Smooth muscle cell (in vitro differentiated cells): ENCODE results near the gene FOXA2. TPM values are rescaled to one million over a fixed set of nuclear protein-coding genes. Genes with fewer than 3 reads are reported as not detected.
A peak's percentile ranks its signal among the peaks of the same experiment; 100 is the strongest.

ENCODE experiments used
- DNase-seq: peaks from one replicate; lab custom pipeline; 2025; ENCODE audit not compliant: unreplicated experiment; lab: John Stamatoyannopoulos, UW
- H2AFZ ChIP-seq: fragments of 200-600 bp; sonication (generic); 2 replicates; pipeline ENCODE4 v1.6.0; 2016; ENCODE audit warnings: antibody characterized with exemption, low read depth, mild to moderate bottlenecking
- H3F3A ChIP-seq: fragments of 200-600 bp; sonication (generic); 2 replicates; pipeline ENCODE4 v1.6.0; 2017; ENCODE audit warnings: antibody characterized with exemption, low read depth
- H3K27ac ChIP-seq: fragments of 200-600 bp; sonication (generic); 2 replicates; pipeline ENCODE4 v1.5.1; 2016; ENCODE audit warnings: low read depth, mild to moderate bottlenecking
- H3K27me3 ChIP-seq: fragments of 200-600 bp; sonication (generic); 2 replicates; pipeline ENCODE4 v1.6.1; 2016; ENCODE audit warnings: low read depth, mild to moderate bottlenecking
- H3K36me3 ChIP-seq: fragments of 200-600 bp; sonication (generic); 2 replicates; pipeline ENCODE4 v1.5.1; 2016; ENCODE audit warnings: low read depth
- H3K4me1 ChIP-seq: fragments of 200-600 bp; sonication (generic); 2 replicates; pipeline ENCODE4 v1.5.1; 2016; ENCODE audit warnings: low read depth
- H3K4me2 ChIP-seq: fragments of 200-600 bp; sonication (generic); 2 replicates; pipeline ENCODE4 v1.6.0; 2016; ENCODE audit warnings: mild to moderate bottlenecking
- H3K4me3 ChIP-seq: fragments of 200-600 bp; sonication (generic); 2 replicates; pipeline ENCODE4 v1.5.1; 2016; ENCODE audit warnings: mild to moderate bottlenecking
- H3K79me2 ChIP-seq: fragments of 200-600 bp; sonication (generic); 2 replicates; pipeline ENCODE4 v1.6.0; 2016; ENCODE audit warnings: low read depth, mild to moderate bottlenecking
- H3K9ac ChIP-seq: fragments of 200-600 bp; sonication (generic); 2 replicates; pipeline ENCODE4 v1.6.0; 2016; ENCODE audit warnings: low read depth
- H3K9me3 ChIP-seq: fragments of 200-600 bp; sonication (generic); replicated peaks from 2 replicates; pipeline ENCODE4 v1.5.1; 2016; ENCODE audit warnings: low read depth
- H4K20me1 ChIP-seq: fragments of 200-600 bp; sonication (generic); 2 replicates; pipeline ENCODE4 v1.6.0; 2016; ENCODE audit warnings: low read depth
- CTCF ChIP-seq: fragments of 200-600 bp; sonication (generic); IDR thresholded peaks from 2 replicates; pipeline ENCODE4 v1.5.1; 2017; ENCODE audit warnings: borderline replicate concordance, mild to moderate bottlenecking, antibody characterized with exemption; ENCODE audit not compliant: insufficient read depth, poor library complexity, severe bottlenecking
- WGBS: methylation state at CpG from one replicate; pipeline ENCODE4 v1.1.7; 2016; ENCODE audit warnings: low lambda C conversion rate; 5-methylcytosine and 5-hydroxymethylcytosine counted together
- polyA plus RNA-seq: library from polyadenylated mRNA; unstranded; fragments of >200 nt; fragmentation: Nextera tagmentation; extraction: Ambion mirVana; gene quantifications from 2 replicates; pipeline ENCODE4 v1.2.1, GENCODE V29; 2016
- total RNA-seq: library from RNA; depleted of rRNA; stranded (reverse); fragments of >200 nt; gene quantifications from 2 replicates; pipeline ENCODE4 v1.2.3, GENCODE V29; 2014

Gene FOXA2
- total and polyA plus RNA-seq, 2 experiments from 2014 or later = not detected

GRCh38 chr20:22579119-22579427 is 5.3 kb downstream of the FOXA2 start:
- Histone ChIP-seq H2AFZ (no peak overlapping the region), H3K4me2 (peak overlapping the region; percentile 74), H3K9me3 (no peaks in the 10 kb centered on the region), H3K4me1 (peaks cover 26% of the 10 kb centered on the region), H3K27ac (no peak overlapping the region), H4K20me1 (no peaks in the 10 kb centered on the region), H3K4me3 (peak overlapping the region; percentile 46), H3F3A (no peaks in the 10 kb centered on the region), H3K79me2 (no peaks in the 10 kb centered on the region), H3K36me3 (no peaks in the 10 kb centered on the region), H3K9ac (no peak overlapping the region), H3K27me3 (peaks cover 100% of the 10 kb centered on the region)
- no peak for TF ChIP-seq CTCF
- WGBS = 3% methylated on average over 21 of the region's 21 CpGs
- no peak for DNase-seq

DNA sequence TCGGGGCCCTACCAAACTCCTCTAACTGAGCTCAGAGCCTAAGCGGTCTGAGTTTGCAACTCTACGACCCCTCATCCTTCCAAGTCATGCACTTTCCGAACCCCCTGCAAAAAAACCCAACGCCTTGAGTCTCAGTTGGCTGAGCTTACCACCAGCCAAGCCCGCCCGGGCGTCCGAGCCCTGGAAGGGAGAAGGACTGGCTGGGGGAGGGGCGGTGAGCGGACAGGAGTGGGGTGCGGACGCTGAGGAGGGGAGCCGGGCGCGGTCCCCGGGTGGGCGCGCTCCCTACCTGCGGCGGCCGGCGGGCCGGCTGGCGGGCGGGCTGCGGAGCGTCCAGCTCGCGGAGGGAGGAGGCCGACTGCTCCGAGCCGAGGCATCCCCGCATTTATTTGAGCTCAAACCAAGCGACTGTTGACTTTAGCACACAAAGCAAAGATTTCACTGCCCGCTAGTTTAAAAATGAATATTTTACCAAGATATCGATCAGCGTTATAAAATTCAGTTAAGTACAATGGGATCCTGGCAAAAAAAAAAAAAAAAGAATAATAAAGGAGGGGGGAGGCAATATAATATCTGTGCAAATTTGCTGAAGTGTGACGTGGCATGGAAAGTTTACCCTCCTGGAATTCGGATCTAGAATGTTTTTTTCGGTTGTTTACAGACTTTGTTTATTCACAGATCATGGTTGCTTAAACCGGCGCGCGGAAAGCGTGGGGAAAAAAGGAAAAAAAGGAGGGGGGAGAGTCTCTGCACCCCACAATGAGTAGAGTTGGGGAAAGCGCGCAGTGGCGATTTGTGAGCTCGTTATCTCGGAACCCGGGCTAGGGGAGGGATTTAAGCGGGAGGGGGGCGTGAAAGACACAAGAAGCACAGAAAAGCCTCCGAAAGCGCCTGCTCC is 5.9 kb downstream of the FOXA2 start:
- Histone ChIP-seq H3K4me2 (peak overlapping the region; percentile 74), H3K36me3 (no peaks in the 10 kb centered on the region), H3K27ac (no peak overlapping the region), H3K4me3 (peak overlapping the region; percentile 46), H3K27me3 (peaks cover 100% of the 10 kb centered on the region), H3K9ac (no peak overlapping the region), H2AFZ (no peak overlapping the region), H3K79me2 (no peaks in the 10 kb centered on the region), H3F3A (no peaks in the 10 kb centered on the region), H3K4me1 (peaks cover 22% of the 10 kb centered on the region), H4K20me1 (no peaks in the 10 kb centered on the region), H3K9me3 (no peaks in the 10 kb centered on the region)
- TF ChIP-seq CTCF = no peak
- no peak for DNase-seq
- 4% methylated on average over 29 of the region's 56 CpGs for WGBS

DNA sequence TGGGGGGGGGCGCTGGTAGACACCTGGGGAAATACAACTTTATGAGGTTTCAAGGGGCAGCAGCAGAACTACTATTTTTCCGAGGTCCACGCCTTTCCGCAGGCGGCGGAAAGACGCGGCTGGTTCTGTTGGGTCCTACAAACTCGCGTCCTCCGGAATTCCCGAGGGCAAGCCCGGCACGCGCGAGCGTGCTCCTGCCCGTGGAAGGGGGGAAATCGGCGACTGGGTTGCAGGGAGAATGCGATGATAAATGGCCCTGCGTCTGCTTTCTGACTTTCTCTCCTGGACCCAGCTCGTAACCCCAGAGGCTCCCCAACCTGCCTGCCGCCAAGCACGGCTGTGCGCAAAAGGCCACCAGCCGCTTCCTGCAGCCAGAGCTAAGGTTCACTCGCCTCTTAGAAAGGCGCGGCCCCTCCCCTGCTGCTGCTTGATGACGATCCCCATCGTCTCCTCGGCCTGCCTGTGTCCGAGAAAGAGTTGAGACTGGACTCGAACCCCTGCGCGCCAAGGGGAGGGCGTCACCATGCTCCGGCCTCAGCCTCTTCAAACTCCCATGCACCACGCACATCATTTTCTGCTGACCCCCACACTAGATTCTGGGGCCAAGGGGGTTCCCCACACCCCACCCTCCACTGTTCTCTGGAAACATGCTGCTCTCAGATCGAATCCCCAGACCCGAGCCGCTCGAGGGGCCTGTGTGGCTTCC is 6.7 kb downstream of the FOXA2 start:
- H2AFZ ChIP-seq = no peak overlapping the region
- no peak overlapping the region for H3K27ac ChIP-seq
- no peak overlapping the region for H3K9ac ChIP-seq
- DNase-seq = no peak
- peaks cover 17% of the 10 kb centered on the region for H3K4me1 ChIP-seq
- H3K79me2 ChIP-seq = no peaks in the 10 kb centered on the region
- H3K27me3 ChIP-seq = peaks cover 100% of the 10 kb centered on the region
- no peaks in the 10 kb centered on the region for H3K9me3 ChIP-seq
- 6% methylated on average over 43 of the region's 44 CpGs for WGBS
- no peak for TF ChIP-seq CTCF
- H3K4me2 ChIP-seq = no peak overlapping the region
- H3K36me3 ChIP-seq = no peaks in the 10 kb centered on the region
- peak overlapping the region; percentile 46 for H3K4me3 ChIP-seq
- H3F3A ChIP-seq = no peaks in the 10 kb centered on the region
- no peaks in the 10 kb centered on the region for H4K20me1 ChIP-seq
